Kidney capillary endothelial cell (primary cell): ENCODE data around the gene KCNT1.

ENCODE experiments used
- DNase-seq: peaks from one replicate; pipeline ENCODE4 v3.0.0-alpha.2; 2018; ENCODE audit warnings: low spot score

The KCNT1 gene

GRCh38 chr9:135785013-135785575 is 83.1 kb downstream of the KCNT1 start:
- DNase-seq: no peak

GRCh38 chr9:135786146-135786690 is 84.2 kb downstream of the KCNT1 start:
- DNase-seq: no peak

GRCh38 chr9:135787317-135787716 is 85.3 kb downstream of the KCNT1 start:
- DNase-seq: no peak

GRCh38 chr9:135787776-135788575 is 86.0 kb downstream of the KCNT1 start:
- DNase-seq: no peak

- no peak for DNase-seq
Measured at GRCh38 chr9:135788576-135789300, 86.8 kb downstream of the KCNT1 start.

- DNase-seq: no peak
Measured at GRCh38 chr9:135789838-135790291, 87.9 kb downstream of the KCNT1 start.

GRCh38 chr9:135790356-135790755 is 88.4 kb downstream of the KCNT1 start:
- DNase-seq: no peak

GRCh38 chr9:135790850-135791249 is 88.9 kb downstream of the KCNT1 start:
- no peak for DNase-seq

GRCh38 chr9:135791431-135792267 is 89.7 kb downstream of the KCNT1 start:
- no peak for DNase-seq

GRCh38 chr9:135792268-135793128 is 90.5 kb downstream of the KCNT1 start:
- DNase-seq: no peak

- no peak for DNase-seq
Measured at GRCh38 chr9:135793221-135794056, 91.5 kb downstream of the KCNT1 start.

GRCh38 chr9:135794057-135794335 is 92.0 kb downstream of the KCNT1 start:
- no peak for DNase-seq

- DNase-seq: no peak
Measured at GRCh38 chr9:135794361-135794885, 92.4 kb downstream of the KCNT1 start.

GRCh38 chr9:135795391-135795790 is 93.4 kb downstream of the KCNT1 start:
- no peak for DNase-seq

- no peak for DNase-seq
Measured at GRCh38 chr9:135796784-135797485, 95.0 kb downstream of the KCNT1 start.

- peak; percentile 56 for DNase-seq
Measured at GRCh38 chr9:135797507-135798262, 95.7 kb downstream of the KCNT1 start.

- no peak for DNase-seq
Measured at GRCh38 chr9:135798263-135798585, 96.2 kb downstream of the KCNT1 start.

- DNase-seq: no peak
Measured at GRCh38 chr9:135799261-135799660, 97.3 kb downstream of the KCNT1 start.

GRCh38 chr9:135801070-135801469 is 99.1 kb downstream of the KCNT1 start:
- no peak for DNase-seq
